Measurements from ENCODE around the gene C2orf49.

C2orf49 gene

GRCh38 chr2:105380432-105381100 is 43.2 kb downstream of the C2orf49 start:
- in situ Hi-C loops (cut with MboI; ENCODE audit: low sequenced_read_pairs) = no loop called here

- in situ Hi-C loops (cut with MboI; ENCODE audit: low sequenced_read_pairs) = no loop called here
Measured at GRCh38 chr2:105381101-105381668, 43.8 kb downstream of the C2orf49 start.

DNA sequence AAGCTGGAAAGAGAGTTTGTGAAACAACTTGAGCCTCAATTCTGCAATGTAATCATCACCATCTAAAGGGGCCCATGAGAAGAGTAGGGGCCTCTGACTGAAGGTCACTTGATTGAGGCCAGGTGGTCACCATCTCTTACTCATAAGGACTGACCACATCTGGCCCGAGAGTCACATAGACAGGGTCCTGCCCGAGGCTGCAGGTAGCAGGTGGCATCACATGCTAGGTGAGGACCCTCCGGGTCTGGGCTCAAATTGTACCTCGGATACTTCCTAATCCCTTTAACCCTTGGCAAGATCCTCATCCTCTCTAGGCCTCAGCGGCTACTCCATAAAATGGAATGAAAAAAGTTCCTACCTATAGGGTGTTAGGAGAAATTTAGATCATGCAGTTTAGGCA is 44.8 kb downstream of the C2orf49 start:
- in situ Hi-C loops (cut with MboI; ENCODE audit: low sequenced_read_pairs) = no loop called here

- in situ Hi-C loops (cut with MboI; ENCODE audit: low sequenced_read_pairs) = no loop called here
Measured at GRCh38 chr2:105383432-105384166, 46.3 kb downstream of the C2orf49 start.

DNA sequence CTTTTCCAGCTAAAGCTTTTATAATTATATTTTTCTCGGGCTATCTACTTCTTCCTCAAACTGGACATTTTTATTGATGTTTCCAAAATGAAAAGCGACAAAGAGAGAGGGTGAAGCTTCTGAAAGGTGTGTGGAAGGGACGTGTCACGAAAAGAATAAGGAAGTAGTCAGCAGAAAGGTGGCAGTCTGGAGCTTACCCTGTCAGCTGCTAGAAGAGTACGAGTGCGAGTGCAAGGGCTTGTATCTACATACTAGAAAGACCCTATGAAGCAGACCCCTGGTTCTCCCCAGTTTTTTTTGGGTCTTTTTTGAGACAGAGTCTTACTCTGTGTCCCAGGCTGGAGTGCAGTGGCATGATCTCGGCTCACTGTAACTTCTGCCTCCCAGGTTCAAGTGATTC is 46.9 kb downstream of the C2orf49 start:
- in situ Hi-C loops (cut with MboI; ENCODE audit: low sequenced_read_pairs) = no loop called here

GRCh38 chr2:105384861-105385260 is 47.5 kb downstream of the C2orf49 start:
- in situ Hi-C loops (cut with MboI; ENCODE audit: low sequenced_read_pairs) = no loop called here

DNA sequence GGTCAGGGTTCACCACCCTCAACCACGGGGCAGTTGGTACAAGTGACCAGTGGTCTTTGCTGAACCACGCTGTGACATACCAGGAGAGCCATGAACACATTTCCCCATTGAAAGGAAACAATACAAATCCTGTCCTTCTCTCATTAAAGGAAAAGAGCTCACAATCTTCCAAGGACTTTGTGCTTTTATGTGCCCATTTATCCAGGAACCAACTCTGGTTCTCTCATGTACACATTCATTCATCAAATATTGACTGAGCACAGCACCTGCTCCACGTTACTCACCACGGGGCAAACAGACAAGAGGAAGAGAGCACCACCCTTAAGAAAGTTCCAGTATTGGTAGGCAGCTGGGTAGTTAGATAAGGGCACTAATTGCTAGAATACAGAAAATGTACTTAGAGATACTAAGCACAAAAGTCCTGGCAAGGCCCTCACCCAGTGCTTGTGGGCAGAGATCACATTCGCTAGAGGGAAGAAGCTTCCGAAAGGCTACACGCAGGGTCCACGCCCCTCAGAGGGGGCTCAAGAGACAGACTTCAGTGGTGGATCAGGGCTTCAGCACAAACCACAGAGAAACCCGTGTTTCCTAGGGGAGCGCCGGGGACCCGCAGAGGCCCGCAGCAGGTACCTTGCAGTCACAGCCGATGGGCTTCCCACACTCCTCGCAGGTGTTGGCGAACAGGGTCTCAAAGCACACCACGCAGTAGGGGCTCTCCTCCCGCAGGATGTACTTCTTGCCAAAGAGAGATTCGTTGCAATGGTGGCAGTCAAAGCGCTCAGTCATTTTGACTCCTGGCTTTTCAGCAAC is 48.6 kb downstream of the C2orf49 start:
- in situ Hi-C loops (cut with MboI; ENCODE audit: low sequenced_read_pairs) = no loop called here

GRCh38 chr2:105387225-105387624 is 49.9 kb downstream of the C2orf49 start:
- in situ Hi-C loops (cut with MboI; ENCODE audit: low sequenced_read_pairs) = no loop called here

DNA sequence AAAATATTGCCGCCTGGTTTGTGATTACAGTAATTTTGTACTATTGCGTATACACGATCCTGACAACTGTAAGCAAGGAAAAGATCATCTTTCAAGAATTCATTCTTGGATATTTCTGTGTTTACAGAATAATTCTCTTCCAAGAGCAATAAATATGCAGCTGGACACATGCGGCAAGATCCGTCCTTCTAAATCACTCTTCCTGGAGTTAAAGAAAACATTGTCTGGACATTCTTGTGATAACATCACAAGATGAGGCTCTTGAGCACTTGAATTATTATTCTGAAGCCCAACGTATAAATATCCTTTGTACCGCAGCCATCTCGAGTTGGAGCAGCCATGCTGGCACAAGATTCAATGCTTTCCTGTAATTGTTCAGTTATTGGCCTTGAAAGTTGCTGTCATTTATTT is 51.6 kb downstream of the C2orf49 start:
- in situ Hi-C loops (cut with MboI; ENCODE audit: low sequenced_read_pairs) = no loop called here

DNA sequence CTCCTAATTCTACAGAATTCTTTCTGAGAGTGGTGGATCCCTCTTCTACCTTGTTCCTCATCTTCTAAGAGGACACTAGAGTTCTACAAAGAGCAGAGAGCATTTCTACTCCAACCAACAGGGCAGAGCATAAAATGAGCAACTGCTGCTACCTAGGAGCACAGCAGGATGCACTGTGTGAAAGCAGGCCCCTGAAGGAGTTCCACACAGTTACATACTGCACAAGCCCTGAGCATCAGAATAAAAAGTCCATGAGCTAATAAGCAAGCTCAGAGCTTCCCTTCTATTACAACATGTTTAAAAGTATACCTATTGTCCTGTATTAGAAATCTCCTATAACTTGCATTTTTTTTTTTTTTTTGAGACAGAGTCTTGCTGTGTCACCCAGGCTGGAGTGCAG is 53.1 kb downstream of the C2orf49 start:
- in situ Hi-C loops (cut with MboI; ENCODE audit: low sequenced_read_pairs) = no loop called here

DNA sequence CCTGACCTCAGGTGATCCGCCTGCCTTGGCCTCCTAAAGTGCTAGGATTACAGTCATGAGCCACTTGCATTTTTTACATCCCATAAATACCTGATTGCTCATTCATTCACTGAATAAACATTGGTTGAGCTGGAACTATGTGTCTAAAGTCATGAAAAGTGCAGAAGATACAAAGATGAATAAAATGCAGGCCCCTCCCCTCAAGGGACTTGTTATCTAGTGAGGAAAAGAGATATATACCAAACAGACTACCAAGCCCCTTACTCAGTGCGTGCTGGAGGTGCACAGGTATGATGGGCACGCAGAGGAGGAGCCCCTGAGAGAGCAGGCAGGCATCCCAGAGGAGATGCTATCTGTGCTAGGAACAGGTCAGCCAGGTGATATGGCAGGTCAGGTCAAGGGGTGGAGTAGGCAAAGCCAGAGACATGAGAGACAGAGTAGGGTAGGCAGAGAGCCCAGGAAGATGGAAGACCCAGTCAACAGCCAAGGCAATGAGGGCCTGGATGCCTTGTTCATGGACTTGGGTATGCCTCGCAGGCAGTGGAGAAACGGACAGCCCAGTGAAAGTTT is 53.8 kb downstream of the C2orf49 start:
- in situ Hi-C loops (cut with MboI; ENCODE audit: low sequenced_read_pairs) = no loop called here

GRCh38 chr2:105391763-105392662 is 54.7 kb downstream of the C2orf49 start:
- in situ Hi-C loops (cut with MboI; ENCODE audit: low sequenced_read_pairs) = no loop called here

- in situ Hi-C loops (cut with MboI; ENCODE audit: low sequenced_read_pairs) = no loop called here
Measured at GRCh38 chr2:105393373-105394055, 56.2 kb downstream of the C2orf49 start.

DNA sequence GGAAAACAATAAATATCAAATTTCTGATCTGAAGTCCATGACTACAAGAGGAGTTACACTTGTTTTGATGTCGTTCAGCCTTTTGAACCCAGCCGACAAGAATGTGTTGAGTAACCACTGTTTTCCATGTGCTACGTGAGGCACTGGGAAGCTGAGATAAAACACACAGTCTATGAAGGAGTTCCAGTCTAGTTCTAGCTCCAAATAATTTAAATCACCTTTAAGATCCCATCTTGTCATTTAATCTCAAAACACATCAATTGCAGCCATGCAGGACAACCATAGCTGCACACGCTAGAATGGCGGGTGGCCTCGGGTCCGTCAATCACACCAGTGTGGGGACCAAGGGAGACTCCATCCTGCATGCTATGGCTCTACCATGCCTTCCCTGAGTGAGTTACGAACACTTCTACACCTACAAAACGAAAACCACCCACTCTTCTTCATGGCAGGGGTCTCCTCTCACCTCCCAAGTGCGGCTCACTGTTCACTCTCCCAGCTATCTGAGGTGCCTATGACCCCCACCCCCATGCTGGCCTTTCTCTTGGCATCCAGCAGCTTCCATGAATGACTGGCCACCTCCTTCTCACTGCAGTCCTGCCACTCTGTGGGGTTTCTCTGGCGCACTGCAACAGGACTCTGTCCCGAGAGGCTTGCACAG is 57.7 kb downstream of the C2orf49 start:
- in situ Hi-C loops (cut with MboI; ENCODE audit: low sequenced_read_pairs) = no loop called here

- in situ Hi-C loops (cut with MboI; ENCODE audit: low sequenced_read_pairs) = no loop called here
Measured at GRCh38 chr2:105395691-105396090, 58.4 kb downstream of the C2orf49 start.

GRCh38 chr2:105396254-105397024 is 59.1 kb downstream of the C2orf49 start:
- in situ Hi-C loops (cut with MboI; ENCODE audit: low sequenced_read_pairs) = no loop called here

DNA sequence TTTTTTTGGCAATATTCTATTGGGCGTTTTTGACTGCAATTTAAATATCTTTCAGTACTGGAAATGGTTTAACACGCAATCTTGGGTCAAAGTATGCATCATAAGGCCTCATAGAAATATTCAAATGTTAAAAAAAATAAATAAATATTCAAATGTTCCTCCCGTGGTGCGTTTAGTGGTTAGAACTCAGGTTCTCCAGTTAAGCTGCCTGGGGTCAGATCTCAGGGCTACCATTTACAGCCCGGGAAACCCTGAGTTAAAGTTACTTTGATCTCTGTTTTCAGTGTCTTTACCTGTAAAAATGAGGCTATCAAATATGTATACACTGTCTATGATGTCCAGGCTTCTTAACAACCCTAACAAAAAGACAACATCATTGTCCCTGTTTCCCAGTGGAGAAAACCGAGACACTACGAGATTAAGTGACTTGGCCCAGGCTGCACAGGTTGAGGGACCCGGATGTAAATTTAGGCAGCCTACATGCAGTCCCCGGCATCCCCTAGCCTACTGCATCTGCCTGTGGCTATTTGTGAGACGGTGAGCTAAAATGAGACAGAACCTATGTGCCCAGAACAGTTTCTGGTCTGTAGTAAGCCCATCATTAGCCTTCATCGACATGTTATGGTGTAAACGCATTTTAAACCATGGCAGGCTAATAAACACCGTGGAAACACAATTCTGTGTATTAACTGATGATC is 59.8 kb downstream of the C2orf49 start:
- in situ Hi-C loops (cut with MboI; ENCODE audit: low sequenced_read_pairs) = no loop called here

DNA sequence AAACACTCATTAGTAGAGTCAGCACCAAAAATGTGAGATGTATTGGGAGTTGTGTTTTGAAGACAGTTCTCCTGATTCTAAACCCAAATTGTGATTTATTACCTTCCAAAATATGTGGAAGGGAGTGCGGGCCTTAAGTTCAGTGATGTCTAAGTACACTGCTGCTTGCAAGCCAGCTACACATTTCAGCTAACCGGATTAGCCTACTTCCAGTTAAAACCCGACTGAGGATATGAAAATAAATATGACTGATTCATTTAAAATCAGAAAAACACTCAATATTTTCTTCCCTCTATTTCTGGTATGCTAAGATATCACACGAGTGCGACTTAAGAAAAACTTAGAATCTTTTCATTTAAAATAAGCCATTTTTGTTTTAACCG is 60.6 kb downstream of the C2orf49 start:
- in situ Hi-C loops (cut with MboI; ENCODE audit: low sequenced_read_pairs) = no loop called here
